Mononuclear cell (primary cell): ENCODE data around the gene CHMP5. TPM values are rescaled to one million over a fixed set of nuclear protein-coding genes. Genes with fewer than 3 reads are reported as not detected.
A peak's percentile ranks its signal among the peaks of the same experiment; 100 is the strongest.

Source experiments
- H3K27me3 ChIP-seq: 2 replicates; pipeline ENCODE4 v1.6.0; 2011; ENCODE audit warnings: low read length, control low read depth; ENCODE audit not compliant: insufficient read depth
- H3K4me1 ChIP-seq: 2 replicates; pipeline ENCODE4 v1.5.1; 2011; ENCODE audit warnings: mild to moderate bottlenecking, low read length, control low read depth; ENCODE audit not compliant: insufficient read depth
- H3K4me3 ChIP-seq: 2 replicates; pipeline ENCODE4 v1.5.1; 2011; ENCODE audit warnings: mild to moderate bottlenecking, low read length, moderate library complexity
- H3K9me3 ChIP-seq: 2 replicates; pipeline ENCODE4 v1.5.1; 2011; ENCODE audit warnings: low read depth, mild to moderate bottlenecking, control low read depth, low read length
- total RNA-seq: library from RNA; depleted of rRNA; stranded (reverse); fragments of >200 nt; gene quantifications from one replicate; pipeline ENCODE4 v1.2.3, GENCODE V29; 2012

CHMP5 gene
- total RNA-seq, 1 donor = 21.6 TPM

GRCh38 chr9:33287087-33287490 lies 22.2 kb downstream of the CHMP5 start:
- no peak overlapping the region for H3K4me3 ChIP-seq
- peaks cover 24% of the 10 kb centered on the region for H3K4me1 ChIP-seq
- no peaks in the 10 kb centered on the region for H3K9me3 ChIP-seq
- H3K27me3 ChIP-seq = no peaks in the 10 kb centered on the region

- H3K4me3 ChIP-seq = no peak overlapping the region
- no peaks in the 10 kb centered on the region for H3K9me3 ChIP-seq
- H3K27me3 ChIP-seq = no peaks in the 10 kb centered on the region
- H3K4me1 ChIP-seq = peaks cover 36% of the 10 kb centered on the region
These were observed 23.4 kb downstream of the CHMP5 start for GRCh38 chr9:33288235-33288634.

- Histone ChIP-seq H3K4me3 (no peak overlapping the region), H3K9me3 (no peaks in the 10 kb centered on the region), H3K27me3 (no peaks in the 10 kb centered on the region), H3K4me1 (peaks cover 36% of the 10 kb centered on the region)
These were observed 24.1 kb downstream of the CHMP5 start for GRCh38 chr9:33288828-33289483.

GRCh38 chr9:33289496-33289895 lies 24.6 kb downstream of the CHMP5 start:
- peaks cover 38% of the 10 kb centered on the region for H3K4me1 ChIP-seq
- H3K27me3 ChIP-seq = no peaks in the 10 kb centered on the region
- no peaks in the 10 kb centered on the region for H3K9me3 ChIP-seq
- H3K4me3 ChIP-seq = peak overlapping the region; percentile 53

- Histone ChIP-seq H3K4me1 (peaks cover 42% of the 10 kb centered on the region), H3K4me3 (peak overlapping the region; percentile 53), H3K27me3 (no peaks in the 10 kb centered on the region), H3K9me3 (no peaks in the 10 kb centered on the region)
These were observed 25.0 kb downstream of the CHMP5 start for GRCh38 chr9:33289936-33290246.

GRCh38 chr9:33290247-33291030 lies 25.6 kb downstream of the CHMP5 start, which contains the start of gene NFX1:
Gene NFX1 (plus strand): TSS chr9:33290516. CDS start chr9:33290573, 57 bp downstream.
- no peaks in the 10 kb centered on the region for H3K9me3 ChIP-seq
- H3K27me3 ChIP-seq = no peaks in the 10 kb centered on the region
- peak within 1 kb of the TSS; percentile 53 for H3K4me3 ChIP-seq
- H3K4me1 ChIP-seq = peaks cover 46% of the 10 kb centered on the region

- peaks cover 51% of the 10 kb centered on the region for H3K4me1 ChIP-seq
- H3K4me3 ChIP-seq = peak overlapping the region; percentile 53
- H3K27me3 ChIP-seq = no peaks in the 10 kb centered on the region
- H3K9me3 ChIP-seq = no peaks in the 10 kb centered on the region
These were observed 26.2 kb downstream of the CHMP5 start for GRCh38 chr9:33291031-33291397.

GRCh38 chr9:33291901-33292300 lies 27.1 kb downstream of the CHMP5 start:
- H3K9me3 ChIP-seq = no peaks in the 10 kb centered on the region
- H3K4me3 ChIP-seq = no peak overlapping the region
- no peaks in the 10 kb centered on the region for H3K27me3 ChIP-seq
- peaks cover 60% of the 10 kb centered on the region for H3K4me1 ChIP-seq

GRCh38 chr9:33293782-33294181 lies 28.9 kb downstream of the CHMP5 start:
- peaks cover 70% of the 10 kb centered on the region for H3K4me1 ChIP-seq
- no peak overlapping the region for H3K4me3 ChIP-seq
- no peaks in the 10 kb centered on the region for H3K27me3 ChIP-seq
- no peaks in the 10 kb centered on the region for H3K9me3 ChIP-seq

GRCh38 chr9:33294670-33295432 lies 30.0 kb downstream of the CHMP5 start:
- Histone ChIP-seq H3K9me3 (no peaks in the 10 kb centered on the region), H3K4me1 (peaks cover 70% of the 10 kb centered on the region), H3K27me3 (no peaks in the 10 kb centered on the region), H3K4me3 (no peak overlapping the region)

GRCh38 chr9:33295571-33295970 lies 30.7 kb downstream of the CHMP5 start:
- Histone ChIP-seq H3K4me3 (no peak overlapping the region), H3K9me3 (no peaks in the 10 kb centered on the region), H3K4me1 (peaks cover 70% of the 10 kb centered on the region), H3K27me3 (no peaks in the 10 kb centered on the region)

- no peak overlapping the region for H3K4me3 ChIP-seq
- H3K9me3 ChIP-seq = no peaks in the 10 kb centered on the region
- no peaks in the 10 kb centered on the region for H3K27me3 ChIP-seq
- peaks cover 55% of the 10 kb centered on the region for H3K4me1 ChIP-seq
These were observed 32.6 kb downstream of the CHMP5 start for GRCh38 chr9:33297432-33297831.

- H3K9me3 ChIP-seq = no peaks in the 10 kb centered on the region
- H3K4me3 ChIP-seq = no peak overlapping the region
- H3K27me3 ChIP-seq = no peaks in the 10 kb centered on the region
- H3K4me1 ChIP-seq = peaks cover 39% of the 10 kb centered on the region
These were observed 35.7 kb downstream of the CHMP5 start for GRCh38 chr9:33300546-33300945.

- H3K9me3 ChIP-seq = no peaks in the 10 kb centered on the region
- H3K27me3 ChIP-seq = no peaks in the 10 kb centered on the region
- peaks cover 4% of the 10 kb centered on the region for H3K4me1 ChIP-seq
- H3K4me3 ChIP-seq = no peak overlapping the region
These were observed 39.5 kb downstream of the CHMP5 start for GRCh38 chr9:33304362-33304761.

- no peaks in the 10 kb centered on the region for H3K9me3 ChIP-seq
- no peaks in the 10 kb centered on the region for H3K27me3 ChIP-seq
- H3K4me3 ChIP-seq = no peak overlapping the region
- H3K4me1 ChIP-seq = peaks cover 3% of the 10 kb centered on the region
These were observed 41.2 kb downstream of the CHMP5 start for GRCh38 chr9:33306037-33306436.
